ENCODE data around the gene CREB3L2. TPM values are rescaled to one million over a fixed set of nuclear protein-coding genes. Genes with fewer than 3 reads are reported as not detected.

CREB3L2 gene
- total RNA-seq, 2 experiments from 2014 or later, result 24.4 to 28.7 TPM

GRCh38 chr7:137825489-137825888, 176.4 kb downstream of the CREB3L2 start:
- ATAC-seq, result no peak
- Mint-ChIP-seq H3K27ac (no peak overlapping the region), H3K9me3 (ENCODE audit: low read depth) (peaks cover 1% of the 10 kb centered on the region)

More at GRCh38 chr7:137825489-137825888, 176.4 kb downstream of the CREB3L2 start:
- intact Hi-C loops (cut with DNase I, micrococcal nuclease), result no loop called here
- ChIA-PET CTCF (no interaction called here), POLR2A (no interaction called here)
- peaks cover 28% of the 10 kb centered on the region for H3K27me3 Mint-ChIP-seq
- no peak for DNase-seq
- no peak overlapping the region for H3K4me3 Mint-ChIP-seq
- no peaks in the 10 kb centered on the region for H3K36me3 Mint-ChIP-seq (ENCODE audit: low read depth)
- H3K4me1 Mint-ChIP-seq, result no peaks in the 10 kb centered on the region

Other genes with a start within 250 kb of the CREB3L2 start
- gene DGKI, start 155.1 kb downstream of the CREB3L2 start, total RNA-seq, result 1 to 10 TPM; 2.9 to 3.0 TPM
- not detected for gene AKR1D1, start 74.4 kb upstream of the CREB3L2 start, total RNA-seq

Measured in activated CD4-positive, alpha-beta T cell treated with anti-CD3 and anti-CD28 coated beads for 36 hours (primary cell).